SK-N-SH treated with all-trans-retinoic acid at 6 μM for 48 hours (cell line): ENCODE data around the gene CACNA1C.

Experiments used
- ATAC-seq: fragments of 200-7000 bp; cut with Tn5 transposase; 3 replicates; pipeline ENCODE4 v1.9.1; 2020; ENCODE audit warnings: mild to moderate bottlenecking, moderate library complexity
- ARNTL ChIP-seq: fragments of 450-650 bp; formaldehyde crosslinking; IDR thresholded peaks from 2 replicates; pipeline ENCODE4 v1.5.0; 2020; ENCODE audit warnings: low read depth, mild to moderate bottlenecking, moderate library complexity, borderline replicate concordance
- BACH2 ChIP-seq: fragments of 250-450 bp; sonication (Bioruptor Pico); IDR thresholded peaks from 2 replicates; pipeline ENCODE4 v1.9.0; 2021; ENCODE audit warnings: mild to moderate bottlenecking, borderline replicate concordance
- ESRRG ChIP-seq: fragments of 250-450 bp; sonication (Bioruptor Pico); IDR thresholded peaks from 2 replicates; pipeline ENCODE4 v1.6.1; 2021; ENCODE audit warnings: mild to moderate bottlenecking
- GLIS3 ChIP-seq: fragments of 250-450 bp; sonication (Bioruptor Pico); IDR thresholded peaks from 2 replicates; pipeline ENCODE4 v1.5.0; 2020; ENCODE audit warnings: mild to moderate bottlenecking, moderate library complexity
- ISL1 ChIP-seq: fragments of 250-450 bp; sonication (Bioruptor Pico); IDR thresholded peaks from 2 replicates; pipeline ENCODE4 v2.1.2; 2022; ENCODE audit warnings: mild to moderate bottlenecking, moderate library complexity
- OSR1 ChIP-seq: fragments of 250-450 bp; sonication (Bioruptor Pico); IDR thresholded peaks from 2 replicates; pipeline ENCODE4 v1.8.0; 2022; ENCODE audit warnings: moderate library complexity, mild to moderate bottlenecking, inconsistent platforms
- POU6F1 ChIP-seq: fragments of 250-450 bp; sonication (Bioruptor Pico); IDR thresholded peaks from 2 replicates; pipeline ENCODE4 v1.8.0; 2021; ENCODE audit warnings: low read depth, mild to moderate bottlenecking, moderate library complexity, borderline replicate concordance
- PPARA ChIP-seq: fragments of 250-450 bp; sonication (Bioruptor Pico); IDR thresholded peaks from 2 replicates; pipeline ENCODE4 v1.5.0; 2020; ENCODE audit warnings: mild to moderate bottlenecking, borderline replicate concordance
- RARB ChIP-seq: fragments of 250-450 bp; sonication (Bioruptor Pico); IDR thresholded peaks from 2 replicates; pipeline ENCODE4 v1.8.0; 2021; ENCODE audit warnings: mild to moderate bottlenecking, moderate library complexity
- SNAI2 ChIP-seq: fragments of 250-450 bp; sonication (Bioruptor Pico); IDR thresholded peaks from 2 replicates; pipeline ENCODE4 v1.5.0; 2020; ENCODE audit warnings: mild to moderate bottlenecking, moderate library complexity
- TCF4 ChIP-seq: fragments of 250-450 bp; sonication (Bioruptor Pico); IDR thresholded peaks from 2 replicates; pipeline ENCODE4 v1.8.0; 2021; ENCODE audit warnings: mild to moderate bottlenecking, moderate library complexity, borderline replicate concordance
- TOX ChIP-seq: fragments of 250-450 bp; sonication (Bioruptor Pico); IDR thresholded peaks from 2 replicates; pipeline ENCODE4 v1.8.0; 2021; ENCODE audit warnings: mild to moderate bottlenecking, moderate library complexity, borderline replicate concordance
- TSHZ2 ChIP-seq: fragments of 250-450 bp; sonication (Bioruptor Pico); IDR thresholded peaks from 2 replicates; pipeline ENCODE4 v1.5.0; 2020; ENCODE audit warnings: mild to moderate bottlenecking, moderate library complexity
- ZC3H10 ChIP-seq: fragments of 250-450 bp; sonication (Bioruptor Pico); IDR thresholded peaks from 2 replicates; pipeline ENCODE4 v1.5.1; 2021; ENCODE audit warnings: mild to moderate bottlenecking, moderate library complexity
- ZFP3 ChIP-seq: fragments of 250-450 bp; sonication (Bioruptor Pico); IDR thresholded peaks from 2 replicates; pipeline ENCODE4 v1.5.0; 2020; ENCODE audit warnings: mild to moderate bottlenecking, moderate library complexity
- ZFP30 ChIP-seq: fragments of 450-650 bp; formaldehyde crosslinking; IDR thresholded peaks from 2 replicates; pipeline ENCODE4 v1.5.0; 2022; ENCODE audit warnings: mild to moderate bottlenecking, moderate library complexity
- ZNF565 ChIP-seq: fragments of 450-650 bp; formaldehyde crosslinking; conservative IDR thresholded peaks from 2 replicates; pipeline ENCODE4 v1.5.0; 2020; ENCODE audit warnings: low read depth, mild to moderate bottlenecking, moderate library complexity
- ZNF70 ChIP-seq: fragments of 450-650 bp; formaldehyde crosslinking; IDR thresholded peaks from 2 replicates; pipeline ENCODE4 v1.5.0; 2020; ENCODE audit warnings: mild to moderate bottlenecking, moderate library complexity
- ZNF8 ChIP-seq: fragments of 450-650 bp; formaldehyde crosslinking; IDR thresholded peaks from 2 replicates; pipeline ENCODE4 v1.5.0; 2020; ENCODE audit warnings: mild to moderate bottlenecking, moderate library complexity
- TF ChIP-seq, protein P1 (sequence below): fragments of 250-450 bp; sonication (Bioruptor Pico); IDR thresholded peaks from 2 replicates; pipeline ENCODE4 v1.8.0; 2020; ENCODE audit warnings: mild to moderate bottlenecking, moderate library complexity, borderline replicate concordance
- TF ChIP-seq, protein P2 (sequence below): fragments of 250-450 bp; sonication (Bioruptor Pico); IDR thresholded peaks from 2 replicates; pipeline ENCODE4 v1.5.1; 2021; ENCODE audit warnings: mild to moderate bottlenecking, moderate library complexity
- TF ChIP-seq, protein P3 (sequence below): fragments of 250-450 bp; sonication (Bioruptor Pico); IDR thresholded peaks from 2 replicates; pipeline ENCODE4 v1.5.1; 2020; ENCODE audit warnings: low read depth, mild to moderate bottlenecking, moderate library complexity

CACNA1C gene

DNA sequence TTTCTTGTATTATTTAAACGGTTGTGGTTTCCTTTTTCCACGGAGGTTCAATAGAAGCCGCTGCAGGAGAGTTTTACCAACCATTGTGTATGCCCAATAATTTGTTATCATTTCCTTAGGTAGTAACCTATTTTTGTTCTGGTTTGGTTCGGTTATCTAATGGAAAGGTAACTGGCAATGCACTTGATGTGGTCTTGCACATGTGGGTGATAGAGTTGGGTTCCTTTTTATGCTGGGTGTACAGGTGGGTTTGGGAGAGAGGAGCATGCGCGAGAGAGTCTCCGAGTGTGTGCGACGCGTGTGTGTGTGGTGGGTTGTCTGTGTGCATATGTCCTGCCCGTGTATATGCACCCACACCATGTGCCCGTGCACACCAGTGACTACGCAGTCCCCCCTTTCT is 639.3 kb downstream of the CACNA1C start:
- TF ChIP-seq TOX, result no peak
- TF ChIP-seq SNAI2 (CRISPR knock-in tag), result no peak
- no peak for TF ChIP-seq ZNF565 (CRISPR knock-in tag)
- no peak for TF ChIP-seq PPARA (CRISPR knock-in tag)
- TF ChIP-seq ESRRG, result no peak
- TF ChIP-seq RARB (CRISPR knock-in tag), result no peak
- TF ChIP-seq POU6F1, result no peak
- no peak for TF ChIP-seq ISL1
- TF ChIP-seq ZNF8 (CRISPR knock-in tag), result no peak
- no peak for TF ChIP-seq ZFP30
- TF ChIP-seq GLIS3 (CRISPR knock-in tag), result no peak
- TF ChIP-seq, protein P1, sequence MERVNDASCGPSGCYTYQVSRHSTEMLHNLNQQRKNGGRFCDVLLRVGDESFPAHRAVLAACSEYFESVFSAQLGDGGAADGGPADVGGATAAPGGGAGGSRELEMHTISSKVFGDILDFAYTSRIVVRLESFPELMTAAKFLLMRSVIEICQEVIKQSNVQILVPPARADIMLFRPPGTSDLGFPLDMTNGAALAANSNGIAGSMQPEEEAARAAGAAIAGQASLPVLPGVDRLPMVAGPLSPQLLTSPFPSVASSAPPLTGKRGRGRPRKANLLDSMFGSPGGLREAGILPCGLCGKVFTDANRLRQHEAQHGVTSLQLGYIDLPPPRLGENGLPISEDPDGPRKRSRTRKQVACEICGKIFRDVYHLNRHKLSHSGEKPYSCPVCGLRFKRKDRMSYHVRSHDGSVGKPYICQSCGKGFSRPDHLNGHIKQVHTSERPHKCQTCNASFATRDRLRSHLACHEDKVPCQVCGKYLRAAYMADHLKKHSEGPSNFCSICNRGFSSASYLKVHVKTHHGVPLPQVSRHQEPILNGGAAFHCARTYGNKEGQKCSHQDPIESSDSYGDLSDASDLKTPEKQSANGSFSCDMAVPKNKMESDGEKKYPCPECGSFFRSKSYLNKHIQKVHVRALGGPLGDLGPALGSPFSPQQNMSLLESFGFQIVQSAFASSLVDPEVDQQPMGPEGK (CRISPR knock-in tag), result no peak
- no peak for TF ChIP-seq ZNF70 (CRISPR knock-in tag)
- no peak for TF ChIP-seq ARNTL
- no peak for TF ChIP-seq TCF4 (CRISPR knock-in tag)
- TF ChIP-seq ZC3H10 (CRISPR knock-in tag), result no peak
- TF ChIP-seq, protein P2, sequence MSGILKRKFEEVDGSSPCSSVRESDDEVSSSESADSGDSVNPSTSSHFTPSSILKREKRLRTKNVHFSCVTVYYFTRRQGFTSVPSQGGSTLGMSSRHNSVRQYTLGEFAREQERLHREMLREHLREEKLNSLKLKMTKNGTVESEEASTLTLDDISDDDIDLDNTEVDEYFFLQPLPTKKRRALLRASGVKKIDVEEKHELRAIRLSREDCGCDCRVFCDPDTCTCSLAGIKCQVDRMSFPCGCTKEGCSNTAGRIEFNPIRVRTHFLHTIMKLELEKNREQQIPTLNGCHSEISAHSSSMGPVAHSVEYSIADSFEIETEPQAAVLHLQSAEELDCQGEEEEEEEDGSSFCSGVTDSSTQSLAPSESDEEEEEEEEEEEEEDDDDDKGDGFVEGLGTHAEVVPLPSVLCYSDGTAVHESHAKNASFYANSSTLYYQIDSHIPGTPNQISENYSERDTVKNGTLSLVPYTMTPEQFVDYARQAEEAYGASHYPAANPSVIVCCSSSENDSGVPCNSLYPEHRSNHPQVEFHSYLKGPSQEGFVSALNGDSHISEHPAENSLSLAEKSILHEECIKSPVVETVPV (CRISPR knock-in tag), result no peak
- TF ChIP-seq TSHZ2, result no peak
- TF ChIP-seq ZFP3 (CRISPR knock-in tag), result no peak
- no peak for TF ChIP-seq OSR1 (CRISPR knock-in tag)
- TF ChIP-seq, all 23 proteins: peak for 0
- no peak for ATAC-seq

DNA sequence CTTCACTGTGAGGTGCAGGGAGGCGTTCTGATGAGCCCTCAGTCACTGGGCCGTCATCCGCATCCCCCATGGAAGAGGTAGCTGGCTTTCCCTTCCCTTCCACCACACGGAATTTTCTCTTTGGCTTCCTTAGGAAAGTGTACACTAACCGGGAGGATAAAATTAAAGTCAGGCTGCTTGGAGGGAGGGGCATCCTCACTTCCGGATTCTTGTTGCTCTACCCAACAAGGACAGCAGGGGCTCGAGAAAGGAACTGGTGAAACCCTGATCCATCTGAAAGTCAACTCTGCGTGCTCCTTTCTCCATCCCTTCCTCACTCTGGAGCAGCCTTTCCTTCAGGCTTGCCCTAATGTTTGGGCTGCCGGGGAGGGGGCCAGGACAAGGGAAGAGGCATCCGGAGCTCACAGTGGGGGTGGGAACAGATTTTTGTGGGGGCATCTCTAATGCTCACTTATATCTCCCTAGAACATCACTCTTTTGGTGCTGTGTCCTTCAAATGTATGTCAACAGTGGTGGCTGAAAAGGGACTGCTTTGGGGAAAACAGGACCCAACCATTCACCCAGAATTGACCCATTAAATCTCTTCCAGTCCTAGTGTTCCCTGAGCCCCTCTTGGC is 640.6 kb downstream of the CACNA1C start:
- ATAC-seq, result peak; percentile 42; the same call in 1 of the 3 replicates
- TF ChIP-seq ZC3H10 (CRISPR knock-in tag), result no peak
- TF ChIP-seq BACH2 (CRISPR knock-in tag), result no peak

GRCh38 chr12:2693980-2694610 is 641.3 kb downstream of the CACNA1C start:
- TF ChIP-seq ZNF8 (CRISPR knock-in tag) (no peak), RARB (CRISPR knock-in tag) (no peak), ARNTL (no peak), PPARA (CRISPR knock-in tag) (no peak), ZFP30 (no peak), ZC3H10 (CRISPR knock-in tag) (no peak), TOX (no peak), TCF4 (CRISPR knock-in tag) (no peak), ZNF70 (CRISPR knock-in tag) (no peak), TSHZ2 (no peak), BACH2 (CRISPR knock-in tag) (no peak), SNAI2 (CRISPR knock-in tag) (no peak), GLIS3 (CRISPR knock-in tag) (no peak), ESRRG (no peak), ZFP3 (CRISPR knock-in tag) (no peak), ZNF565 (CRISPR knock-in tag) (no peak), ISL1 (no peak)
- TF ChIP-seq, protein P3, sequence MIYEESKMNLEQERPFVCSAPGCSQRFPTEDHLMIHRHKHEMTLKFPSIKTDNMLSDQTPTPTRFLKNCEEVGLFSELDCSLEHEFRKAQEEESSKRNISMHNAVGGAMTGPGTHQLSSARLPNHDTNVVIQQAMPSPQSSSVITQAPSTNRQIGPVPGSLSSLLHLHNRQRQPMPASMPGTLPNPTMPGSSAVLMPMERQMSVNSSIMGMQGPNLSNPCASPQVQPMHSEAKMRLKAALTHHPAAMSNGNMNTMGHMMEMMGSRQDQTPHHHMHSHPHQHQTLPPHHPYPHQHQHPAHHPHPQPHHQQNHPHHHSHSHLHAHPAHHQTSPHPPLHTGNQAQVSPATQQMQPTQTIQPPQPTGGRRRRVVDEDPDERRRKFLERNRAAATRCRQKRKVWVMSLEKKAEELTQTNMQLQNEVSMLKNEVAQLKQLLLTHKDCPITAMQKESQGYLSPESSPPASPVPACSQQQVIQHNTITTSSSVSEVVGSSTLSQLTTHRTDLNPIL, result no peak
- ATAC-seq, result no peak
